NCI-H187 treated with DMSO at 0.1 percent for 48 hours (cell line): ENCODE measurements around the gene REV1.

Experiments used
- DNase-seq: peaks from one replicate; lab custom pipeline; 2025; lab: John Stamatoyannopoulos, UW

Gene REV1

DNA sequence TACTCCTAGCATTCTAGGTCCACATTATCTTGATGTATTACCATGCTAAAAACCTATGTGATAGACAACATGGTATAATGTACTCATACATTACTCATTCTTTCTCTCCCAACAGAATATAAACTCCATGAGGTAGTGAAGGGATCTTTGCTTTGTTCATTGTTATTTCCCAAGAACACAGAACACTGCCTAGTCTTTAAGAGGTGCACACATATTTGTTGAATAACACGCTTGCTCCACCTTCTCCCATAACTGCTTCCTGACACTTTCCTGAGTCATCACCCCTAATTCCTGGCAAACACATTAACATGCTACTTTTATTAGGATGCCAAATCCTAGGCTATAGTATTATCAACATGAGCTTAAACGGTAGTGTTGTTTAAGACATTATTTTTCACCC, 41.3 kb downstream of the REV1 start:
- no peak for DNase-seq

DNA sequence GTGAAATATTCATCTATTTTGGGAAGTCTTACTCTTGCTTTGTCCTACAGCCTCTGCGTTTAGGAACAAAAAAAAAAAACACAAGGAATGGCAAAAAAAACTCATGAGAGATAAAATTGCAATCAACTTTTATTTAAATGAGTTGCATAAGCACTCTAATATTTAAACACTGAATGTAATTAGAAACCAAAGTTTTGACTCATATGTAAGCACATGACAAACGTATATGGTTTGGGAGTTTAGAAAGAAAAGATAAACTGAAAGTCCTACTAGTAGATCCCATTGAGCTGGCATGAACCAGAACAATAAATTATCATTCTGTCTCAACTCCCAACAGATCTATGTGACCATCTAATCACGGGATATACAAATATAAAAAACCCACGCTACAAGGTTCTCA, 44.8 kb downstream of the REV1 start:
- no peak for DNase-seq

- no peak for DNase-seq
Measured at GRCh38 chr2:99444222-99444621, 45.6 kb downstream of the REV1 start.

DNA sequence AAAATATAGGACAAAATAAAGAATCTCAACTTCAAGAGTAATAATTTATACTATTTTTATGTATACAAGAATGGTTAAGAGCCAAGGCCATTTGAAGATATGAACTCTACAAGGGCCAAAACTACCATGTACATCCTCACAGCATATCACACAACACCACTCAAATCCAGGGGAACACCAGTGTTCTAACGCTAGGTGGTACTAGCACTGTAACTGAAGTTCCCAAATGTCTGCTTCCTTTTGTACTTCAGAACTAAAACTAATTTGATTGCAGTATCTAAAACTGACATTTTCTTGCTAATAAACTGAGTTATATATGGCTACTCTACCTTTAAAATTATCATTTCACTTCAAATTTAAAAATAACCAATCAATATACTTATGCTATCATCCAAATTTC, 47.0 kb downstream of the REV1 start:
- no peak for DNase-seq

DNA sequence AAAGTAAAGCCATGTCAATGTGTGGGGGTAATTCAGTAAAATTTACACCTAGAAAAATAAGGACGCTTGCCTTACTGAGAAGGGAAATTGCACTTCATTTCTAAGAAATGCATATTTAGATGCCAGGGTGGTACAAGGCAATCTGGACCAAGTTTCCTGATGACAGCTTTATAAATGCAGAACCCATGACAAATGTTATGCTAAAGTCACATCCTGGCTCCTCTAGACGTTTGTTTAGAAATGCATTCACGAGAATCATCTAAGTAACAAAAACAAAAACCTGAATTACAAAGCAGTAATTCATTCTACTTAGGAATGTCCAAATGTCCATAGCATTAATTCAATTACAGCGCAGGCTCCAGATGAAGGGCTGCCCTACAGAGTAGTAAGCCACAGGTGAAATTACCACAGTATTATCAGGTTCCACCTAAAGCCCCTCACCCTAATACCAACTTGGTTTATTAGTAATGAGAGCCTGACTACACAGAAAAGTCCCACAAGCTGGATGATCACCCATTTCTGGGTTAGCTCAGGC, 49.8 kb downstream of the REV1 start:
- no peak for DNase-seq

DNA sequence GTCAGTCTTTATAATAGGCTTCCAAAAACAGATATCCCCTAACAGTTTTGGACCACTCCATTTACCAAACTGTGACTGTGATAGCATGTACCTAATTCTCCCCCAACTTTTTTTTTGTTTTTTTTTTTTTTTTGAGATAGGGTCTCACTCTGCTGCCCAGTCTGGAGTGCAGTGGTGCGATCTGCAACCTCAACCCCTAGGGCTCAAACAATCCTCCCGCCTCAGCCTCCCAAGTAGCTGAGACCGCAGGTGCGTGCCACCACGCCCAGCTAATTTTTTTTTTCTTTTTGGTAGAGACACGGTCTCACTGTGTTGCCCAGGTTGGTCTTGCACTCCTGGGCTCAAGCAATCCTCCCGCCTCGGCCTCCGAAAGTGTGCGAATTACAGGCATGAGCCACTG, 52.9 kb downstream of the REV1 start:
- no peak for DNase-seq

GRCh38 chr2:99433340-99433739, 56.5 kb downstream of the REV1 start:
- DNase-seq = no peak

DNA sequence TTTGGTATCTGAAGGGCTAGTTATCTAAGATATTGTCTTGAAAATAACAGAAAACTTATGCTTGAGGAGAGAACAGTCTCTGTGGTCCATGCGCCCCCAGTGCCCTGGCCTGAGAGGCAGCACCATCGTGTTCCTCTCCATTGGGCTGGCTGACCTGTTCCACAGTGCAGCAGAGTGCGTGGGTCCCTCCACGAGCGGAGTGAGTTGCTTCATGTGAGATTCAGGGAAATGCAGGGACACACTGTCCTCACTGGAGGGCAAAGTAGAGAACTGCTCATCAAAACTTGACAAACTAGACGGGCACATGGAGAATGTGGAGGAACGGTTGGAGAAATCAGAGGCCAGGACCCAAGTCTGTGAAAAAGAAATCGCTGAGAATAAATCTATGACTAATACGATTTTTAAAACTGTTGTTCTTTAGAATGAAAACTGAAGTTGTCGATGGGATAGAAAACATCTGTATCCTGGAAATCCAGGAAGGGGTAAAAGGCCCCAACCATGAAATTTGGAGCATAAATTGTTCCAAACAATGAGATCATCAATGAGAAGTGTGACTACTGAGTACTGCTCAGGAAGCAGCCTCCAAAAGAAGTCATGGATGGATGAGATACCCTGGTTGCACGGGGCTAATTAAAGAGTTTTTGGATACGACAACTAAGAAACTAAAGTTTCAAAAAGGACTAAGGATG, 58.1 kb downstream of the REV1 start:
- DNase-seq = no peak

DNA sequence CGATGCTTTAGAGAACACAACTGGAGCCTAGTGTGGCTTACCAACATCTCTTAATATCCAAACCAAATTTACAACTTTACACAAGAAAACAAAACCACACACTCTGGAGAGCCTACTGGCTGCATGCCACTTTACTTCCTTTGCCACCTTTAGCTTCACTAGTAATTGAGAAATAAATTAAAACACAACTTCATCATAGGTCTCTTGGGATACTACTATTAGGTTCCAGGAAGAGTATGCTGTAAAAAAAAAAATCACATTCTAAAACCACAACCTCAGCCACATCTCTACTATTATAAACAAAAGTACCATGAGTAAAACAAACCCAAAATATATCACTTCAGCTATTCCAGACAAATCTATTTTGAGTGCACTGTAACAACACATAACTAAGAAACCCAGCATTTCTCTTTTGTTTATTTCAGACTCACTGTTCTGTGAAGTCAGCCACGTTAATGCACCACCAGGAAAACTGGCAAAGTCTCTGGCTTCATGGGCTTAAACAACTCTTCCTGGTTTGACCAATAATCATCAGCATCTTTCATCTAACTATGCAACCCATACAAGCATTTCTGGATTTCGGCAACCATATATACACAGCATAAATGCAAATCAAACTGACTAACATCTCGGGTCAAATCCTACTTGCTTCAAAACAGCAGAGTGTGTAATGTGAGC, 59.1 kb downstream of the REV1 start:
- DNase-seq = no peak

DNA sequence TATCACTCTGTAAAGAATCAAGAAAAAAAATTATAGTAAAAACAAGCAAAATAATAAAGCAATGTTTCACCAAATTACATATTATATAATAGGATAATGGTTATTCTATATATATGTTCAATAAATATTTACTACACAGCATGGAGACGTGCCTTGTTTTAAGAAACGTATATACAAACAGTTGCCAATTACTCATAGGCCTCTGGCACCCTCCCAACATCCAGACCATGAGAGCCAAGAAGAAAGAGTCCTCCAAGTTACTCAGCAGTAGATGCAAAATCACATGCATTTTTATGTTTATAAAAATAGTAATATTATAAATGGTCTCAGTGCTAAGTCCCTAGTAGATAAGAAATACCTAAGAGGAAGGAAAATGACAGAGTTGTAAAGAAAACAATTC, 64.8 kb downstream of the REV1 start:
- no peak for DNase-seq

DNA sequence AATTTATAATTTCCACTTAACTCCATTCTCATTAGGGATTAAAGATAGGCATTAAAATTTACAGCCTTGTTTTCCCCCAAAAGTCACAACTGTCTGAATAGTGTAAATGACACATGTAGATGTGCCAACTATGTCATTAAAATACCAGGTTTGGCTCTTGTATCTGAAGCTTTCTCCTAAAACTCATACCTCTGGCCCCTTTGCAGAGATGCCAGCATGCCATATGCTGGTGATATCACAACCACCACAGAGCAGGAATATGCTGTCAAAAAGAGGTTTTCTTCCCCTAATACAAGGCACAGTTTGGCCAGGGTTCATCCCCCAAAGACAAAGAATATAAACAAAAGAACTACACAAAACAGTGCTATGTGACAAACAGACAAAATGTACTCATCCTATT, 65.4 kb downstream of the REV1 start:
- DNase-seq = no peak

GRCh38 chr2:99422599-99422998, 67.2 kb downstream of the REV1 start:
- no peak for DNase-seq

DNA sequence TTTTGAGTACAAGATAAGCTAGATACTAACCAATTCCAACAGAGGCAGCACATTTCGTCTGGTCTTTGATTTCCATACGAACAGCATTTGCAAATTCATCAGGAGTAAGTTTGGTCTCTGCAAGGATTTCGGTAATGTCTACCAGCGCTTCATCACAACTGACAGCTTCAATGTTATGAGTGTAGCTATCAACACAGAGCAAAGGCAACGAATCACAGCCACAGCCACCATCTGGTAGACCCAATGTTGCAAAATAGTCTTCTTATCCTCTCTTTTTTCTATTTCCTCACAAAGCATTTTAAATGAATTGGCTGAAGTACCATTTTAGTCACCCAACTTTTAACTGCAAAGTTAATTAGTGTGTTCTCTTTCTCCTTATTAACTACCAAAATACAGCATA, 68.3 kb downstream of the REV1 start:
- DNase-seq = no peak

GRCh38 chr2:99420751-99421299, 69.0 kb downstream of the REV1 start:
- DNase-seq = no peak

GRCh38 chr2:99420031-99420430, 69.8 kb downstream of the REV1 start:
- DNase-seq = no peak

DNA sequence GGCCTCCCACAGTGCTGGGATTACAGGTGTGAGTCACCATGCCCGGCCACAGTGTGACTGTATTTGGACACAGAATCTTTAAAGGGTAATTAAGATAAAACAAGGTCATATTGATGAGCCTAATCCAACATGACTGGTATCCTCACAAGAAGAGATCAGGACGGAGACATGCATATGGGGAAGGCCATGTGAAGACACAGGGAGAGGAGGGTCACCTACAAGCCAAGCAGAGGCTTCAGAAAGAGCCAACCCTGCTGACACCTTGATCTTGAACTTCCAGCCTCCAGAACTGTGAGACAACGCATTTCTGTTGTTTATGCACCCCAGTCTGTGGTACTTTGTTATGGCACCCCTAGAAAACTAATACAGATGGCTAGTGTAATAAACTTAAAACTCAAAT, 72.4 kb downstream of the REV1 start:
- DNase-seq = no peak

DNA sequence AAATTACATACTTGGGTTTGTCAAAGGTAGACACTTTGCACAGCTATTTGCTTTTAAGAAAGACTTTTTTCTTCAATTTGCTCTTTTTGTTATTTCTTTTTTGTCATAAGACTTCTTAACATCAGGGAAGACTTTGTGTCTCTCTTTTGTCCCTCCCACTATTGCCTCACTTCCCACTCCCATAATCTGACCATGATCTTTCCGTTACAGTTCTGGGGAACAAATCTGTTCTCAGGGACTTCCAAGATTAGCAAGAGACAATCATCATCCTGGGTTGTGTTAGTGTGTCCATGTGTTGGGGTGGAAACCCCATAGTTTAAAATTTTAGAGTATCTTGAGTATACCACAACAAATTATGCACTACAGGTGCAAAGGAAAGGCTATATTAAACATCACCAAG, 75.3 kb downstream of the REV1 start:
- DNase-seq = no peak

DNA sequence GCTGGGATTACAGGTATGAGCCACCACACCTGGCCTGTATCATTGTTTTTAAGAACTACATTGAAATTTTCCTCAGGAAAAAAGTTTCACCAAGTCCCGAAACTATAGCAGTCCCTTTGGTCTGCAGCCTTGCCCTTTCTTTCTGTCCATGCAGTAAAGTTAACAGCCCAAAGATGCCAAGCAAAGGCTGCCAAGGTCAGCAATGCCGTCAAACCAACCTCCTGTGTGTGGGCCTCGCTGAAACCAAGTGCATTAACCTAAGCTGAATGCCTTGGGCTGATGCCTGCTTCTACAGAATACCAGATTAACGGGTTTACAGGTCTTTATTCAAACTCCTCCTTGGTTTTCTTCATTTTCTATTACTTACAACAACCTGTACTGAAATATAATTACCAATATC, 79.5 kb downstream of the REV1 start:
- DNase-seq = no peak

GRCh38 chr2:99406137-99406536, 83.7 kb downstream of the REV1 start:
- DNase-seq = no peak

- DNase-seq = no peak
Measured at GRCh38 chr2:99404797-99405669, 84.8 kb downstream of the REV1 start.

DNA sequence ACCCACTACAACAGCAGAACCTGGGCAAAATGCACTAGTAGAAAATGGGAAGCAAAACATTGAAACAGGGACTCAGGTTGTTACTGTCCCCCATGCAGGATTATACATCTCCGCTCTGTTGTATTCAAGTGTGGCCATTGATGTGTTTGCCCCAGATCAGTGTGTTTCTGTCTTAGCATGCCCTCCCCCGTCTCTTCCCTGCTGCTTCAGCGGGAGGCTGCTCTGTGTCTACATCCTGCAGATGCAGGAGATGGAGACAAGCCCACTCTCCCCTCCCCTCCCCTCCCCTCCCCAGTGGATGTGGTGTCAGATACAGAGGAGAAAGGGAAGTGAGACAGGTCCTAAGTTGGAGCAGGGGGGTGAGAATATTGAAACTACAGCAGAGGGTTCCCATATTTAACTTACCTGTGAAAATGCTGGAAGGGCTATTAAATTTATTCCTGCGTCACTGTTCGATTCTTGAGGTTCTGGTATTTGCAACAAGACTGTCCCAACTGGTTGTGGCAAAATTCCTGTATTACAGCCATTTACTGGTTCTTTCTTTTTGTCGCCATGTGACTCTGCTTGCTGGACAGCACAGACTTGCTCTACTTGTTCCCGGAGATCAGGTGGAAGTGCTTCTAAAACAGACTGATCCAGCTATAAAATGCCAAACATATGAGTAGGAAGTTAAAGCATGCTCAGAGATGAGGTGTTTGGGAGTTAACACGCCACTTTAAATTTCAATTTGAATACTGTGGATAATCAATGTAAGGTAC, 85.6 kb downstream of the REV1 start:
- no peak for DNase-seq

DNA sequence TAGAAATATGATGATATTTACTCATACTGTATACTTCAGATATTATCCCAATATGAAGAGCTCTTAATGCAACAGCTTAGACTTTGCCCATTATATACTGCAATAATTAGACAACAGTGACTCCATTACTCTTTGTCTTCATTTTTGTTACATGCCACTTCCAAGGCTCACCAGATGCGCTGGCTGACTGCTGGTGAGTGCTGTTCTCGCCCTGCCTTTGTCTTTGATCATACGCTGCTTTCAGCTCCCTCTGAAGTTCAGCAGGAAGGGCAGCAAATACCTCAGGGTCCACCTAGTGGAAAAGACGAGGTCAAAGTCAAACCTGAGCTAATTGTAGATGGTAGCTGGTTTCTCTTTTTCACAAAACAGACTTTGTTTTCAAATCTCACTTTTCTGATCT, 86.3 kb downstream of the REV1 start:
- no peak for DNase-seq
